Panc1 (cell line): ENCODE data around the gene ACBD3. TPM values are rescaled to one million over a fixed set of nuclear protein-coding genes. Genes with fewer than 3 reads are reported as not detected.

Experiments used
- ATAC-seq: fragments of 200-7000 bp; cut with Tn5 transposase; 2 replicates; pipeline ENCODE4 v1.9.1; 2020; ENCODE audit warnings: mild to moderate bottlenecking, moderate library complexity
- BruUV-seq: library from RNA; stranded (reverse); fragments of 400-500 nt; replicated peaks from 2 replicates; lab custom pipeline; 2021; lab: Mats Ljungman, UMichigan
- CTCF ChIA-PET: fragments of 300-600 bp; sonication (Branson Sonifier 250); formaldehyde crosslinking; loops from one replicate; lab custom pipeline; 2022; ENCODE audit warnings: antibody characterized with exemption; lab: Charles Lee
- POLR2A ChIA-PET: fragments of 300-600 bp; sonication (Branson Sonifier 250); formaldehyde crosslinking; loops from one replicate; lab custom pipeline; 2022; ENCODE audit warnings: antibody characterized with exemption; lab: Charles Lee
- DNase-seq: peaks from one replicate; pipeline ENCODE4 v3.0.0-alpha.2; 2010; ENCODE audit warnings: low read depth, low spot score
- H3K27ac ChIP-seq: 2 replicates; pipeline ENCODE4 v1.5.1; 2011; ENCODE audit warnings: mild to moderate bottlenecking, low read length, inconsistent platforms
- H3K27me3 ChIP-seq: fragments of 200-500 bp; sonication (Bioruptor generic); 2 replicates; pipeline ENCODE4 v1.6.0; 2014; ENCODE audit warnings: low read length, inconsistent platforms; ENCODE audit not compliant: control insufficient read depth, insufficient read depth
- H3K36me3 ChIP-seq: fragments of 200-500 bp; sonication (Bioruptor generic); 2 replicates; pipeline ENCODE4 v1.5.1; 2014; ENCODE audit warnings: inconsistent platforms, mild to moderate bottlenecking, low read length, moderate library complexity; ENCODE audit not compliant: control insufficient read depth, insufficient read depth
- H3K4me1 ChIP-seq: 2 replicates; pipeline ENCODE4 v1.5.1; 2011; ENCODE audit warnings: inconsistent platforms, mild to moderate bottlenecking, low read length, moderate library complexity; ENCODE audit not compliant: control insufficient read depth, insufficient read depth
- H3K4me3 ChIP-seq, 2 experiments: 2 replicates each; pipeline ENCODE4 v1.5.1; 2011 to 2012; ENCODE audit warnings: low read depth in 2 of 2, low read length in 2 of 2, mild to moderate bottlenecking in 2 of 2, inconsistent platforms in 1 of 2, moderate library complexity in 1 of 2
- H3K9me3 ChIP-seq: fragments of 200-500 bp; sonication (Bioruptor generic); 2 replicates; pipeline ENCODE4 v1.5.1; 2014; ENCODE audit warnings: low read depth, mild to moderate bottlenecking, inconsistent platforms, low read length, moderate library complexity; ENCODE audit not compliant: control insufficient read depth, insufficient read depth
- CTCF ChIP-seq: fragments of 450-650 bp; IDR thresholded peaks from 2 replicates; pipeline ENCODE4 v1.5.1; 2017; ENCODE audit warnings: mild to moderate bottlenecking
- POLR2AphosphoS5 ChIP-seq: IDR thresholded peaks from 2 replicates; pipeline ENCODE4 v1.6.1; 2012; ENCODE audit warnings: mild to moderate bottlenecking, low read depth, low read length, moderate library complexity
- REST ChIP-seq, 2 experiments: IDR thresholded peaks; 2 replicates each; pipeline ENCODE4 v1.6.1; 2011 to 2012; ENCODE audit warnings: low read depth in 2 of 2, control low read depth in 1 of 2, low read length in 1 of 2, mild to moderate bottlenecking in 1 of 2, moderate library complexity in 1 of 2; ENCODE audit not compliant: insufficient read depth in 1 of 2
- SIN3A ChIP-seq: IDR thresholded peaks from 2 replicates; pipeline ENCODE4 v1.6.1; 2012; ENCODE audit warnings: low read depth, mild to moderate bottlenecking, low read length, moderate library complexity, borderline replicate concordance; ENCODE audit not compliant: insufficient read depth
- TCF7L2 ChIP-seq: IDR thresholded peaks from 2 replicates; pipeline ENCODE4 v1.6.1; 2011; ENCODE audit warnings: mild to moderate bottlenecking, low read depth, low read length, inconsistent platforms
- in situ Hi-C: cut with HindIII; loops from 2 replicates; pipeline ENCODE4 v1.10.0; 2016; ENCODE audit warnings: low sequenced_read_pairs, low pct_unique_long_range_greater_than_20kb
- intact Hi-C: fragments of 100-400 bp; cut with micrococcal nuclease; formaldehyde crosslinking; loops from one replicate; pipeline ENCODE4 v1.10.0; 2022; ENCODE audit not compliant: unreplicated experiment
- total RNA-seq: library from RNA; stranded (reverse); gene quantifications from one replicate; pipeline ENCODE4 v1.2.1, GENCODE V29; 2021; ENCODE audit not compliant: unreplicated experiment

The ACBD3 gene
- total RNA-seq, 1 experiment from 2014 or later = 31.2 TPM

- no peak overlapping the region for H3K27ac ChIP-seq
- no peak for ATAC-seq
- ChIA-PET POLR2A (no interaction called here), CTCF (no interaction called here)
- no peak for DNase-seq
- intact Hi-C loops = no loop called here
- in situ Hi-C loops = no loop called here
- TF ChIP-seq TCF7L2 (no peak), POLR2AphosphoS5 (no peak), SIN3A (no peak), REST (IDR thresholded peaks at IDR 0.05; ENCODE audit: insufficient read depth in 1 of 2, low read depth in 2 of 2, low read length in 1 of 2) (no peak), CTCF (no peak)
- no peaks in the 10 kb centered on the region for H3K9me3 ChIP-seq
- H3K36me3 ChIP-seq = peaks cover 31% of the 10 kb centered on the region
- no peaks in the 10 kb centered on the region for H3K4me1 ChIP-seq
- no peaks in the 10 kb centered on the region for H3K27me3 ChIP-seq
- H3K4me3 ChIP-seq = no peak overlapping the region
- BruUV-seq = no TSS peak
Measured at GRCh38 chr1:226158983-226159382, 27.6 kb downstream of the ACBD3 start.

- ChIA-PET CTCF (no interaction called here), POLR2A (no interaction called here)
- in situ Hi-C loops = no loop called here
- H3K36me3 ChIP-seq = peaks cover 30% of the 10 kb centered on the region
- intact Hi-C loops = no loop called here
- ATAC-seq (no peak), DNase-seq (no peak)
- H3K9me3 ChIP-seq = no peaks in the 10 kb centered on the region
- H3K27me3 ChIP-seq = no peaks in the 10 kb centered on the region
- H3K4me1 ChIP-seq = no peaks in the 10 kb centered on the region
- BruUV-seq = no TSS peak
- H3K4me3 ChIP-seq = no peak overlapping the region
- H3K27ac ChIP-seq = no peak overlapping the region
- TF ChIP-seq TCF7L2 (no peak), REST (IDR thresholded peaks at IDR 0.05; ENCODE audit: insufficient read depth in 1 of 2, low read depth in 2 of 2, low read length in 1 of 2) (no peak), SIN3A (no peak), POLR2AphosphoS5 (no peak), CTCF (no peak)
Measured at GRCh38 chr1:226158457-226158856, 28.1 kb downstream of the ACBD3 start.
